Fibroblast of lung (primary cell): ENCODE measurements around the gene CFAP65.

Source experiments
- EZH2 ChIP-seq: IDR thresholded peaks from 2 replicates; pipeline ENCODE4 v1.5.1; 2012; ENCODE audit warnings: low read length, control low read depth, mild to moderate bottlenecking; ENCODE audit errors: missing control alignments
- TF ChIP-seq, protein P1 (sequence below), 2 donors: IDR thresholded peaks in 1 of 2; conservative IDR thresholded peaks in 1 of 2; 1 replicate in 1 of 2; 2 replicates in 1 of 2; pipeline ENCODE4 v1.5.1; 2011 to 2012; ENCODE audit warnings: low read length in 2 of 2, control low read depth in 1 of 2, inconsistent platforms in 1 of 2, low read depth in 1 of 2, mild to moderate bottlenecking in 1 of 2

DNA sequence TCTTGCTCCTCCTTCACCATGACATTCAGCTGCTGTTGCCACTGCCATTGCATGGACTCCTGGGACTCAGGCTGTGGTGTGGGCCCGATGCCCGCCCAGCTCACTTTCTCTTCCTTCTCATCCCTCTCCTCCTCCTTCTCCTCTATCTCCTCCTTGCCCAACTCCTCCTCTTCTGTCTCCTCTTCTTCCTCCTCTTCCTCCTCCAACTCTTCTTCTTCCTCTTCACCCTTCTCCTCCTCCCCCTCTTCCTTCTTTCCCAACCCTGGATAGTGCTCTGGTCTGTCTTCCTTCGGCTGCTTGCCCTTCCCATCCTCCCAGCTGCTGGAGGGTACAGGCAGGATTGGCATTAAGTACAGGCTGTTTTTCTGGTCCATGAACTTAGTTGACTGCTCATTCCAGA is 37.3 kb downstream of the CFAP65 start:
- TF ChIP-seq, protein P1, sequence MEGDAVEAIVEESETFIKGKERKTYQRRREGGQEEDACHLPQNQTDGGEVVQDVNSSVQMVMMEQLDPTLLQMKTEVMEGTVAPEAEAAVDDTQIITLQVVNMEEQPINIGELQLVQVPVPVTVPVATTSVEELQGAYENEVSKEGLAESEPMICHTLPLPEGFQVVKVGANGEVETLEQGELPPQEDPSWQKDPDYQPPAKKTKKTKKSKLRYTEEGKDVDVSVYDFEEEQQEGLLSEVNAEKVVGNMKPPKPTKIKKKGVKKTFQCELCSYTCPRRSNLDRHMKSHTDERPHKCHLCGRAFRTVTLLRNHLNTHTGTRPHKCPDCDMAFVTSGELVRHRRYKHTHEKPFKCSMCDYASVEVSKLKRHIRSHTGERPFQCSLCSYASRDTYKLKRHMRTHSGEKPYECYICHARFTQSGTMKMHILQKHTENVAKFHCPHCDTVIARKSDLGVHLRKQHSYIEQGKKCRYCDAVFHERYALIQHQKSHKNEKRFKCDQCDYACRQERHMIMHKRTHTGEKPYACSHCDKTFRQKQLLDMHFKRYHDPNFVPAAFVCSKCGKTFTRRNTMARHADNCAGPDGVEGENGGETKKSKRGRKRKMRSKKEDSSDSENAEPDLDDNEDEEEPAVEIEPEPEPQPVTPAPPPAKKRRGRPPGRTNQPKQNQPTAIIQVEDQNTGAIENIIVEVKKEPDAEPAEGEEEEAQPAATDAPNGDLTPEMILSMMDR (conservative IDR thresholded peaks at IDR 0.05 in 1 of 2, IDR thresholded peaks at IDR 0.05 in 1 of 2; ENCODE audit: low read depth in 1 of 2, low read length in 2 of 2) = no peak
- no peak for TF ChIP-seq EZH2
